HG02798 (cell line): ENCODE measurements around the gene ACER3.
"Not testable (repeated sequence)": the region's sequence is repeated elsewhere in the genome, so short reads cannot be mapped to it uniquely, and the experiment has no call there.

Experiments
- ATAC-seq: cut with Tn5 transposase; IDR thresholded peaks from one replicate; pipeline ENCODE4 v1.9.1; 2021; ENCODE audit warnings: mild to moderate bottlenecking; ENCODE audit not compliant: unreplicated experiment, poor library complexity

ACER3 gene

DNA sequence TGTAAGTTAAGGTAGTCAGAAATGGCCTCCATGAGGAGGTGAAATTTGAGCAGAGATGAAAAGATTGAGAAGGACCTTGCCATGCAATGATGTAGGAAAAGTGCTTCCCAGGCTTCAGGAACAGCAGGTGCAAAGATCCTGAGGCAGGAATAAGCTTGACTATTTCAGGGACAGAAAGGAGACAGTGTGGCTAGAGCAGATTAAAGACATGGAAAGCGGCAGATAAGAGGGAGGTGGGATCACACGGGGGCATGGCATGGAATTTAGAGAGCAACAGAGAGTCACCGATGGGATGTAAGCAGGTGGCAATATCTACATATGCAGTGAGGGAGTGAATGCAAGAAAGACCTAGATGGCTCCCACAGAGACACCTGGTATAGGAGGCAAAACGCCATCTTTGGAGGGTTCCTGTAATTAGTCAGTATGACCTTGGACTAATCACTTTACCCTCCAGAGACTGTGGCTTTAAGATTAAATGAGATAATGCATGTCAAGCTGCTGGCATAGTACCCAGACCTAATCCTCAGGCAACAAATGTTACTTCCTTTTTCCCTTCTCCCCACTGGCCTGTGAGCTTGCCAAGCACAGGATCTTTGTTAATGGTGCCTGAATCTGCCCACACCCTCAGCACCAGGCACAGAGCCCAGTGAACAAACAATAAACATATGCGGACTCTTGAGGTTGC lies 24.6 kb upstream of the ACER3 start:
- ATAC-seq = no peak

GRCh38 chr11:76836613-76837291 lies 24.0 kb upstream of the ACER3 start:
- no peak for ATAC-seq

GRCh38 chr11:76837696-76838677 lies 22.7 kb upstream of the ACER3 start:
- ATAC-seq = no peak

- ATAC-seq = no peak
Observed at GRCh38 chr11:76838678-76839068, 22.0 kb upstream of the ACER3 start.

GRCh38 chr11:76839311-76839710 lies 21.4 kb upstream of the ACER3 start:
- ATAC-seq = no peak

DNA sequence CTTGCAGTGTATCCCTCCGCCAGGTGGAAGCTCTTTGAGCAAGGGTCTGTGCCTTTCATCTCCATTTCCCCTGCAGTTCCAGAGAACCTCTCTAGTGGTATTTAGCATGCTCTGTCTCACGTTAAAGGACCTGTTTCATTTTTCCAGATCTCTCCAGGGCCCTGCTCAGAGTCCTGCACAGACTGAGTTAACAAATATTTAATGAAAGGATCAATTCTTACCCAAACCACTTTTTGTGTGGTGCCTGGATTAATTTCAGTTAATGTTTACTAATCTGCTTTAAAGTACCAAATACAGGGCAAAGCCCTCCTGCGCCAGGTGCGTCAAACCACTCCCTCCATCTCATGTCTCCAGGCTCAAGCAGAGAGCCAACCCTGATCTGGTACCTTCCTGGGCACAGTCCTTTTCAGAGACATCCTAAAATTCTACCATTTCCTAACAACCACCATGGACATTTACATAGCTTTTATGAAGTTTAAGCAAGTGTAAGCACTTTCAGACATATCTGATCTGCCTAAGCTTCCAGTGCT lies 18.7 kb upstream of the ACER3 start:
- no peak for ATAC-seq

GRCh38 chr11:76843907-76844306 lies 16.8 kb upstream of the ACER3 start:
- ATAC-seq = no peak

GRCh38 chr11:76844511-76844910 lies 16.2 kb upstream of the ACER3 start:
- no peak for ATAC-seq

DNA sequence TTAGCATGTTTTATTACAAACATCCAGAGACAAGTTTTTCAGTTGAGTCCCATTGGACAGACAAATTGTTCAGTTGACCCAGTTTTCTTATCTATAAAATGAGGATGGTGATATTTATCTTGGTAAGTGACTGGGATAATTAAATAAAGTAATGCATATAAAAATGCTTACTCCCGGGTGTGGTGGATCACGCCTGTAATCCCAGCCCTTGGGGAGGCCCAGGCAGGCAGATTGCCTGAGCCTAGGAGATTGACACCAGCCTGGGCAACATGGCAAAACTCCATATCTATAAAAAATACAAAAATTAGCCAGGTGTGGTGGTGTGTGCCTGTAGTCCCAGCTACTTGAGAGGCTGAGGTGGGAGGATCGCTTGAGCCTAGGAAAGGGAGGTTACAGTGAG lies 15.6 kb upstream of the ACER3 start:
- ATAC-seq = no peak

DNA sequence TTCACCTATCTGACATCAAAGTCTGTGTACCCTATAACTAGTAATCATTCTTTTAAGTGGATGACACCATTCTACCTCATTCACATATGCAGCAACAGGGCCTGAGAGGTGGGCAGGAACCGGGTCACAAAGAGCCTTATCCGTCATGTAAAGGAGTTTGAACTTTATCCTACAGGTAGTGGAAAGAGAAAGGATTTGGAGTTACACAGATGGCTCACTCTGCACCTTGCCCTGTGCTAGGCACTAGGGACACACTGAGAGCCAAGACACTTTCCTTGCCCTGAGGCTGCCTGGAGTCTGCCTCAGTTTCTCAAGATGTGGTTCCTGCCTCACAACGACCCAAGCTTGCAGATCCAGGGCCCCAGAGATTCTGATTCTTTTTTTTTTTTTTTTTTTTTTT lies 14.3 kb upstream of the ACER3 start:
- no peak for ATAC-seq

DNA sequence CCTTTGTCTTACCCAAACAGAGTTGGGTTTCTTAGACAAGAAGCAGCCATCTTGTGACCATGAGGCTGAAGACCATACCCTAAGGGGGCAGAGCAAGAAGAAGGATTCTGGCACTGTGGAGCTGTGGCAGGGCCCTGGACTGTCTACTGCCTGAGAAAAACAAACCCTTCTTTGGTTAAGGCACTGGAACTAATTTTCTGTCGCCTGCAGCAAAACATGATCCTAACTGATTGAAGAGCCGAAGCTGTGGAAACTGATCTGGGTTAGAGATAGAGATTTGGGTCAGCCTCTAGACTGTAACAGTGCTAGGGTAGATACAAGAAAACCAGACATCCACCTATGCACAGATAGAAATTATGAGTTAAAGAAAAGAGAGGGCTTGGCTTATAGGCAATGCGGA lies 11.3 kb upstream of the ACER3 start:
- no peak for ATAC-seq

DNA sequence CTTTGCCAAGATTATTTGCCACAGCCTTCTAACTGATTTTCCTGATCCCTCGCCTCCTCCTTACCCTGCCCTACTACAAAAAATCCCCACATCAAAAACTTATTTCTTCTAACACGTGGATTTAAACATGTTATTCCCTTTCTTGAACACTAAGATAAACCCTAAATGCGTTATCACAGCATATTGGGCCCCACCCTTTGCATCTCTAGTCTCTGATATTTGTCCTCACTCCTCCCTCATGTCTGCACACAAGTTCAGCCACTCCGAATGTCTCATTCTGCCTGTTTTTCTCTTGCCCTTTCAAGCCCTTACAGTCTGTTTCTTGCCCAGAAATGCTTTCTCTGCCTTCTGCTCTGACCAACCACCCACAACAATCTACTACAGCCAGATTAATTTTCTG lies 10.6 kb upstream of the ACER3 start:
- ATAC-seq = no peak

DNA sequence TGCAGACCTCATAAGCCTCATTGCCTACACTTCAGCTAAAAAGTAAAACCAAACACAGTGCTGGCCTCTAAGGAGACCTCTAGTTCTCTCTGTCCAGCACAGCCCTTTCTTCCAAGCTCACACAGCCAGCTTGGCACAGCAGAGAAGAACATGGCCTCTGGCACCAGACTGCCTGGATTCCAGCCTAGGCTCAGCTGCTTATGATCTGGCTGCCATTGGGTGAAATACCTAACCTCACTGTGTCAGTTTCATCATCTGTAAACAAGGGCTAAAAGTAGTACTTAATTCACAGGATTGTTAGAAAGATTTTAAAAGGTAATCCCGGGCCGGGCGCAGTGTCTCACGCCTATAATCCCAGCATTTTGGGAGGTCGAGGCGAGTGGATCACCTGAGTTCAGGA lies 9.9 kb upstream of the ACER3 start:
- ATAC-seq = no peak

- ATAC-seq = no peak
Observed at GRCh38 chr11:76854709-76855108, 6.0 kb upstream of the ACER3 start.

- not testable (repeated sequence) for ATAC-seq
Observed at GRCh38 chr11:76855670-76856069, 5.0 kb upstream of the ACER3 start.

GRCh38 chr11:76856106-76856505 lies 4.6 kb upstream of the ACER3 start:
- no peak for ATAC-seq

DNA sequence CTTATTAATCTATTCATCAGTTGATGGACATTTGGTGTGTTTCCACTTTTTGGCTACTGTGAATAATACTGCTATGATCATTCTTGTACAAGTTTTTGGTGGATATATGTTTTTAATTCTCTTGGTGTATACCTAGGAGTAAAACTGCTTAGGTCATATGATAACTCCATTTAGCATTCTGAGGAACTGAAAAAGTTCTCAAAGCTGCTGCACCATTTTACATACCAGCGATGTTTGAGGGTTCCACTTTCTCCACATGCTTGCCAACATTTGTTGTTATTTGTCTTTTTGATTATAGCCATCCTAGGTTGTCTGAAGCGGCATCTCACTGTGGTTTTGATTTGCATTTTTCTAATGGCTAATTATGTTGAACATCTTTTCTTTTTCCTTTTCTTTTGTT lies 4.1 kb upstream of the ACER3 start:
- no peak for ATAC-seq

GRCh38 chr11:76857781-76858410 lies 2.8 kb upstream of the ACER3 start:
- ATAC-seq = no peak

DNA sequence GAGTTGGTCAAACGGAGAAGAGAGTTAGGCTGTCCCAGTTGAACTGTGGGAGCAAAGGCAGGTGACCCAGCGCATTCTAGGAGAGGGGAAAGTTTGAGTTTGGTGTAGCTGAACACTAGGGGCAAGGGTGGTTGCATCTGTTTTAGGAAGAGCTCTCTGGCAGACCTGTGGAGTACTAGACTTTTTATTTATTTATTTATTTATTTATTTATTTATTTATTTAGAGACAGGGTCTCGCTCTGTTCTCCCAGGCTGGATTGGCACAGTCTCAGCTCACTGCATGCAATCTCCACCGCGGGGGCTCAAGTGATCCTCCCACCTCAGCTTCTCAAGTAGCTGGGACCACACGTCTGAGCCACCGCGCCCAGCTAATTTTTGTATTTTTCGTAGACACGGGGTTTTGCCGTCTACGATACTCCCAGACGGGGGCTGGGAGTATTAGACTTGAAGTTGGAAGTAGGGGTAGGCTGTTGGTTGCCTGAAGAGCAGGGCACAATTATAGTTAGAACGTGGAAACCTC lies 950 bp upstream of the ACER3 start:
- no peak for ATAC-seq

GRCh38 chr11:76861490-76861953 lies 804 bp downstream of the ACER3 start:
- ATAC-seq = no peak
